ENCODE data around the gene PRKAG3.

DNA sequence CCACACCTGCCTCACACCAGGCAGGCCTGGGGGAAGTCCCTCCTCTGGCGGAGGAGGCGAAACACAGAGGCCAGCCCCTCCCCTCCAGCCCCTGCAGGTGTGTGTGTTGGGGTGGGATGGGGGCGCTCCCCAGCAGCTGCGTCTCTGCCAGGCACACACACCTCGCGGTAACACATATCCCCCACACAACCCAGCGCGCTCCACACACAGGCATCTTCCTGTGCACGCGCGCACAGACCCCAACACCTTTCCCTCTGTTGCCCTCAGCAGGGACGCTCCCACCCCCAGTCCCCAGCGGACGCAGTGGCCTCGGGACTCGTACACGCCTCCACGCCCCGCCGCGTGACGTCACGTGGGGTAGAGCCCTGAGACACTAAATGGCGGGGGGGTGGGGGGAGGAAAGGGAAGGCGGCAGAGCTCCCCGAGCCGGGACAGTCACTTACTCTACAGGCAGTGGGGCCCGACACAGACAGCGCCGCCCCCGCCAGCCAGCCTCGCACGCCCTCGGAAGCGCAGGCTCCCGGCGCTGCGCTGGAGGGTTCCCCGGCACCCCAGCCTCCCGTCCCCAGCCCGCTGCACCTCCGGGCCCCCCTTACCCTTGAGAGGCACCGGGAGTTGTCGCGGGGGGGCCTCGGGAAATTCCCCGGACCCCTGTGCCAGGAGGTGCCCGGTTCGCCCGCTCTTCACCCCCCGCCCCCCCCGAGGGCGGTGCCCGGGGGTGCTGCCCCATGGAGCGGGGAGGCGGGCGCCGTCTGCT lies 48.7 kb upstream of the PRKAG3 start, which contains the start of gene WNT10A:
- TF ChIP-seq, protein P1, sequence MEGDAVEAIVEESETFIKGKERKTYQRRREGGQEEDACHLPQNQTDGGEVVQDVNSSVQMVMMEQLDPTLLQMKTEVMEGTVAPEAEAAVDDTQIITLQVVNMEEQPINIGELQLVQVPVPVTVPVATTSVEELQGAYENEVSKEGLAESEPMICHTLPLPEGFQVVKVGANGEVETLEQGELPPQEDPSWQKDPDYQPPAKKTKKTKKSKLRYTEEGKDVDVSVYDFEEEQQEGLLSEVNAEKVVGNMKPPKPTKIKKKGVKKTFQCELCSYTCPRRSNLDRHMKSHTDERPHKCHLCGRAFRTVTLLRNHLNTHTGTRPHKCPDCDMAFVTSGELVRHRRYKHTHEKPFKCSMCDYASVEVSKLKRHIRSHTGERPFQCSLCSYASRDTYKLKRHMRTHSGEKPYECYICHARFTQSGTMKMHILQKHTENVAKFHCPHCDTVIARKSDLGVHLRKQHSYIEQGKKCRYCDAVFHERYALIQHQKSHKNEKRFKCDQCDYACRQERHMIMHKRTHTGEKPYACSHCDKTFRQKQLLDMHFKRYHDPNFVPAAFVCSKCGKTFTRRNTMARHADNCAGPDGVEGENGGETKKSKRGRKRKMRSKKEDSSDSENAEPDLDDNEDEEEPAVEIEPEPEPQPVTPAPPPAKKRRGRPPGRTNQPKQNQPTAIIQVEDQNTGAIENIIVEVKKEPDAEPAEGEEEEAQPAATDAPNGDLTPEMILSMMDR (IDR thresholded peaks at IDR 0.05), result no peak
- TF ChIP-seq EZH2 (IDR thresholded peaks at IDR 0.05; ENCODE audit: borderline replicate concordance, insufficient read depth, low read depth, low read length, poor library complexity, severe bottlenecking), result no peak

Data from B cell (primary cell).